Memory B cell (primary cell): ENCODE measurements around the gene GPN1.
"Not testable (repeated sequence)": the region's sequence is repeated elsewhere in the genome, so short reads cannot be mapped to it uniquely, and the experiment has no call there.

Experiments
- ATAC-seq: fragments of 150-1000 bp; cut with Tn5 transposase; 2 replicates; pipeline ENCODE4 v1.10.0; 2021; ENCODE audit warnings: low read depth, mild to moderate bottlenecking, moderate library complexity
- DNase-seq, 2 donors: peaks; one replicate each; pipeline ENCODE4 v3.0.0; 2022; ENCODE audit warnings: low spot score in 2 of 2
- H3K27ac Mint-ChIP-seq: one replicate; pipeline ENCODE4 v1.8.0; 2022; ENCODE audit warnings: mild to moderate bottlenecking, moderate library complexity, mixed read lengths
- H3K27me3 Mint-ChIP-seq: one replicate; pipeline ENCODE4 v1.8.0; 2022; ENCODE audit warnings: mixed read lengths
- H3K36me3 Mint-ChIP-seq: one replicate; pipeline ENCODE4 v1.8.0; 2022; ENCODE audit warnings: mild to moderate bottlenecking, mixed read lengths
- H3K4me1 Mint-ChIP-seq: one replicate; pipeline ENCODE4 v1.8.0; 2022; ENCODE audit warnings: mixed read lengths
- H3K4me3 Mint-ChIP-seq: one replicate; pipeline ENCODE4 v1.8.0; 2022; ENCODE audit warnings: mild to moderate bottlenecking, moderate library complexity, mixed read lengths
- H3K9me3 Mint-ChIP-seq: one replicate; pipeline ENCODE4 v1.8.0; 2022; ENCODE audit warnings: mixed read lengths

Gene GPN1

DNA sequence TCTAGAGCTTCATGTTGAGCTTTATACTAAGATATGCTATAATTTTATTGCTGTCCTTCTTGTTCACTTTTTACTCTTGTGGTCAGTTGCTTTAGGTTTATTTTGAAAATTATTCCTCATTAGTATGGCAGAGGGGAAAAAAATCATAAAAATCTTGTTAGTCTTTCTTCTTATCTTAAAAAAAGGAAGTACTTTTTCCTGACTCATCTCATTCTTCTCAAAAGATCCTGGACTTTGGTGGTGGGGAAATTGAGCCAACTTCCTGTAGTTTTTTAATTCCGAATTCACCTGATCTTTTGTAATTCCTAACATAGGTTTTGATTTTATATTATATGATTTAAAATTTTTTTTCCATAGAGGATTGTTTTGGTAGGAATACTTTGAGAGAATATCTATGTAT lies 38.6 kb downstream of the GPN1 start:
- Mint-ChIP-seq H3K9me3 (no peaks in the 10 kb centered on the region), H3K27ac (no peak overlapping the region), H3K27me3 (no peaks in the 10 kb centered on the region), H3K36me3 (peaks cover 21% of the 10 kb centered on the region), H3K4me1 (peaks cover 16% of the 10 kb centered on the region), H3K4me3 (no peak overlapping the region)
- DNase-seq (no peak), ATAC-seq (no peak)

DNA sequence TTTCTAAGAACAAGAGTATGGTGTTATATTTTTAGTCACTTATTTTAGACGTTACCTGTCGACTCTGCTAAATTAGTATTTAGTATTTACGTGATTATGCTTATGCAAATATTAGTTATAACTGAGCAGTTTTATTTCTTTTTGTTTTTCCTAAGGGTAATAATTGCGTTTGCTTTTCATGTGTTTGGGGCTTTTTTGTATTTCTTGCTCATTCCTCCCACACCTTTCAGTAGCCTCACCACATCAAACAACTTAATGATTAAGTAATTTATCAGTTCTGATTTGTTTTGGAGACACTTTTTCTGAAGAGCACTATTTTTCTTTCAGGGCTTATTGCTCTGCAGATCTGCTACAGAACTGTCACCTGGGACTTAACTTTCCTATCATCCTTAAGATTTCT lies 42.4 kb downstream of the GPN1 start:
- no peak for DNase-seq
- peaks cover 7% of the 10 kb centered on the region for H3K4me1 Mint-ChIP-seq
- H3K27ac Mint-ChIP-seq = no peak overlapping the region
- H3K4me3 Mint-ChIP-seq = no peak overlapping the region
- no peak for ATAC-seq
- no peaks in the 10 kb centered on the region for H3K9me3 Mint-ChIP-seq
- no peaks in the 10 kb centered on the region for H3K27me3 Mint-ChIP-seq
- peaks cover 35% of the 10 kb centered on the region for H3K36me3 Mint-ChIP-seq

DNA sequence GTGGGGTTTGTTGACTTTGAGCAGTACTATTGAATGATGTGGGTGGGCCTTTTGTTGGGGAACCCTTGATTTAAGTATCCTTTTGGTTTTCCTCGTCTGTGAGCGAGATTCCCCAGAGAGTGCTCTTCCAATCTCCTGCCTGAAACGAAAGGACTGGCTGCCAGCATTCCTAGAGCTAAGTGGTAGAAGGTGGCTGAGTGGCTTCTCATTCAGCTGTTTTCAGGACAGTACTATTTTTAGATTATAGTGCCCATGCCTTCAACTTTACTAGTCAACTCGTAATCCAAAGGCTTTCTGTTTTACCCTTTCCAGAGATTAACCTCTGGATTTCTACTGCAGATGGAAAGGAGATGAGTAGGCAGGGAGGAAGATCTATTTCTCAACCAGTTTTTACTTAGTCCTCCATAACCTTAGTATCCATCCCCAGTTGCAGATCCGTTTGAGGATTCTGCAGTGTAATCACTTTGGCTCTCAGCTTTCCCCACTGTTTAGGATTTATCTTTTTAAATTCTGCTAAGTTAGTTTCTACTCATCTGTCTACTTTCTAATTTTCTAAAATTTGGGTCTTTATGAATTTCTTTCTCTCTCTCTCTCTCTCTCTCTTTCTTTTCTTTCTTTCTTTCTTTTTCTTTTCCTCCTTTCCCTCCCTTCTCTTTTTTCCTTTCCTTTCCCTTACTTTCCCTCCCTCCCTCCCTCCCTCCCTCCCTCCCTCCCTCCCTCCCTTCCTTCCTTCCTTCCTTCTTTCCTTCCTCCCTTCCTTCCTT lies 44.1 kb downstream of the GPN1 start:
- Mint-ChIP-seq H3K4me3 (no peak overlapping the region), H3K27me3 (no peaks in the 10 kb centered on the region), H3K27ac (peak overlapping the region; percentile 52), H3K9me3 (no peaks in the 10 kb centered on the region), H3K4me1 (peaks cover 4% of the 10 kb centered on the region), H3K36me3 (peaks cover 34% of the 10 kb centered on the region)
- ATAC-seq (no peak), DNase-seq (no peak)

DNA sequence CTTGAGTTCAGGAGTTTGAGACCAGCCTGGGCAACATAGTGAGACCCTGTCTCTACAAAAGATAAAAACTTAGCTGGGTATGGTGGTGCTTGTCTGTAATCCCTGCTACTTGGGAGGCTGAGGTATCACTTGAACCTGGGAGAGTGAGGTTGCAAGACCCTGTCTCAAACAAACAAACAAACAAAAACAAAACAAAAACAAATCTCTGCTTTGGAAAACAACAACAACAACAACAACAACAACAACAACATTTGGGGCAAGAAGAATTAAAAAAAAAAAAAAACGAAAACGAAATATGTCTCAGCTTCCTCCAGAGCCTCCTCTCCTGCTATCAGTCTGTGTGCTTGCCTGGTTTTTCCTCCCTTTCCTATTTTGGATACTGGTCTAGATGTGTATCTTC lies 51.7 kb downstream of the GPN1 start:
- H3K27ac Mint-ChIP-seq = no peak overlapping the region
- no peaks in the 10 kb centered on the region for H3K4me1 Mint-ChIP-seq
- H3K27me3 Mint-ChIP-seq = no peaks in the 10 kb centered on the region
- DNase-seq = no peak
- no peak overlapping the region for H3K4me3 Mint-ChIP-seq
- no peak for ATAC-seq
- peaks cover 21% of the 10 kb centered on the region for H3K36me3 Mint-ChIP-seq
- H3K9me3 Mint-ChIP-seq = no peaks in the 10 kb centered on the region

DNA sequence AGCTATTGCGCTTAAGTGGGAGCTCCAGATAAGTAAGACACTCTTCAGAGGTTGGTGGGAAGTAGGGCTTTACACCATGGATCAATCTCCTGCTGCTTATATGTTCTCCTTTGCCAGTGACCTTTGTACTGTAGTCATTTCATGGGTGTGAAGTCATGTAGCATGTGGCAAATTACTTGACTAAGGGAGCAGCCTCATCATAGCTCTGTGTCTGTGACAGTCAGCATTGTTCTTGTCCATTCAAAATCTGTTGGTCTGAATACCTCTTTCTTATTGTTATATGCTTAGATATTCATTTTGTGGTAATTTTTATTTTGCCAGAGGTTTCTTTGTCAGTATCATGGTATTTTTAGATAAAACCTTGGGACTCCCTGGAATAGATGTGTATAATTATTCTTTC lies 53.0 kb downstream of the GPN1 start:
- no peaks in the 10 kb centered on the region for H3K27me3 Mint-ChIP-seq
- H3K36me3 Mint-ChIP-seq = peaks cover 21% of the 10 kb centered on the region
- no peak for ATAC-seq
- no peak for DNase-seq
- no peak overlapping the region for H3K27ac Mint-ChIP-seq
- no peaks in the 10 kb centered on the region for H3K9me3 Mint-ChIP-seq
- H3K4me1 Mint-ChIP-seq = no peaks in the 10 kb centered on the region
- H3K4me3 Mint-ChIP-seq = no peak overlapping the region

DNA sequence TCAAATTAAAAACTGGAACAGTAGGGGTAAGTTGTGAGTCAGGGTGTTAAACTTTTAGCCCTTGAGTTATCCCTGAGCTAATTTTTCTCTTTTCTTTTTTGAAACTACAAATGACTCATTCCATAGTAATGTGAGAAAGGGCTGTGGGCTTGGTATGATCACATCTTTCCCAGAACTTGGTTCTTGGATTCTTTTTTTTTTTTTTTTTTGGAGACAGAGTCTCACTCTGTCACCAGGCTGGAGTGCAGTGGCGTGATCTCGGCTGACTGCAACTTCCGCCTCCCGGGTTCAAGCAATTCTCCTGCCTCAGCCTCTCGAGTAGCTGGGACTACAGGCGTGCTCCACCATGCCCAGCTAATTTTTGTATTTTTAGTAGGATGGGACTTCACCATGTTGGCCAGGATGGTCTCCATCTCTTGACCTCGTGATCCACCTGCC lies 53.5 kb downstream of the GPN1 start:
- not testable (repeated sequence) for H3K27me3 Mint-ChIP-seq, H3K4me3 Mint-ChIP-seq, H3K27ac Mint-ChIP-seq, DNase-seq, H3K4me1 Mint-ChIP-seq, ATAC-seq, H3K9me3 Mint-ChIP-seq
- peaks cover 21% of the 10 kb centered on the region for H3K36me3 Mint-ChIP-seq

DNA sequence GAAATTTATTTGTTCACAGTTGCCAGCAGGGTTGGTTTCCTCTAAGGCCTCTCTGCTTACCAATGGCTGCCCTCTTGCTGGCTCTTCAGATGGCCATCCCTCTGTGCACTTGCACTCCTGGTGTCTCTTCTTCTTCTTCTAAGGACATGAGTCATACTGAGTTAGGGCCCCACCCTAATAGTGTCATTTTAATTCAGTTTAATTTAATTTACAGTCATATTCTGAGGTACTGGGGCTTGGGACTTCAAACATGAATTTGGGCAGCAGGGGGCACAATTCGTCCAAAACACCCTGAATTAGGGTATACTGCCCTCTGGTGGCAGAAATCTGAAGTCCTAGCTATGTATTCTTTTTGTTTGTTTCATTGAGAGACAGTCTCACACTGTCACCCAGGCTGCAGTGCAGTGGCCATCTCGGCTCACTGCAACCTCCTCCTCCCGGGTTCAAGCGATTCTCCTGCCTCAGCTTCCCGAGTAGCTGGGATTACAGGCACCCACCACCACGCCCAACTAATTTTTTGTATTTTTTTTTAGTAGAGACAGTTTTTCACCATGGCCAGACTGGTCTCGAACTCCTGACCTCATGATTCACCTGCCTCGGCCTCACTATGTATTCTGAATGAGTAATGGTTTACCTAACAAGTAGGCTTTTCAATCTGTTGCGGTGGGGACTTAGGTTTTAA lies 54.7 kb downstream of the GPN1 start:
- H3K9me3 Mint-ChIP-seq = no peaks in the 10 kb centered on the region
- no peak overlapping the region for H3K4me3 Mint-ChIP-seq
- DNase-seq (peak; percentile 91), ATAC-seq (peak; percentile 92)
- H3K27me3 Mint-ChIP-seq = no peaks in the 10 kb centered on the region
- H3K36me3 Mint-ChIP-seq = peaks cover 19% of the 10 kb centered on the region
- H3K27ac Mint-ChIP-seq = peak overlapping the region; percentile 64
- H3K4me1 Mint-ChIP-seq = no peaks in the 10 kb centered on the region

DNA sequence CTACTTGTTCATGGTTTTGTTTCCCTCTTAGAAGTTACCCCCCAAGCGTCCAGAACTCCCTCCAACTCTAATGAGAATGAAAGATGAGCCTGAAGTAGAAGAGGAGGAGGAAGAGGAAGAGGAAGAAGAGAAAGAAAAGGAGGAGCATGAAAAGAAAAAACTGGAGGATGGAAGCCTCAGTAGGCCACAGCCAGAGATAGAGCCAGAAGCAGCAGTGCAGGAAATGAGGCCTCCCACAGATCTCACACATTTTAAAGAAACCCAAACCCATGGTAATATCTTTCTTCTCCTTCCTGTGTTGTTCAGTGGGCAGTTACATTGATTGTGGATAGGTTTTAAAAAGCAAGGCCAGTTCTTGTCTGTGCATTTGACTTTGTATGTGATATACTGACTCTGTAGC lies 56.2 kb downstream of the GPN1 start:
- H3K4me1 Mint-ChIP-seq, H3K9me3 Mint-ChIP-seq, H3K27ac Mint-ChIP-seq, ATAC-seq, DNase-seq, H3K4me3 Mint-ChIP-seq, H3K27me3 Mint-ChIP-seq: not testable (repeated sequence)
- peaks cover 15% of the 10 kb centered on the region for H3K36me3 Mint-ChIP-seq

DNA sequence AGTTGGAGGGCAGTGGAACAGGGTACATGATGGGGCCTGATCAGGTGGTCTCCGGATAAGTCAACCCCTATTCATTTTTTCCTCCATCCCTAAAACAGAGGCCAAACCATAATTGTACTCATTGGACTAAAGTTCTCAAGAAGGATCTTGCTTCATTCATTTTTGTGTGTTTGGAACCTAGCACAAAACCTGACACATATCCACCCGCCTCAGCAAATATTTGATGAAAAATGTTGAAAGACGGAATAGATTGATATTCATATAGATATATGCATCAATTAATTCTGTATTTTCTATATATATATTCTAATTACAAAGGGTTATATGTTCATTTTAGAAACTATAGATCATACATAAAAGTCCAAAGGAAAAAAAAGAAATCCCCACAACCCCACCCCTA lies 56.7 kb downstream of the GPN1 start:
- Mint-ChIP-seq H3K4me3 (no peak overlapping the region), H3K27me3 (no peaks in the 10 kb centered on the region), H3K36me3 (peaks cover 15% of the 10 kb centered on the region), H3K9me3 (no peaks in the 10 kb centered on the region), H3K4me1 (no peaks in the 10 kb centered on the region), H3K27ac (no peak overlapping the region)
- DNase-seq = no peak
- no peak for ATAC-seq

DNA sequence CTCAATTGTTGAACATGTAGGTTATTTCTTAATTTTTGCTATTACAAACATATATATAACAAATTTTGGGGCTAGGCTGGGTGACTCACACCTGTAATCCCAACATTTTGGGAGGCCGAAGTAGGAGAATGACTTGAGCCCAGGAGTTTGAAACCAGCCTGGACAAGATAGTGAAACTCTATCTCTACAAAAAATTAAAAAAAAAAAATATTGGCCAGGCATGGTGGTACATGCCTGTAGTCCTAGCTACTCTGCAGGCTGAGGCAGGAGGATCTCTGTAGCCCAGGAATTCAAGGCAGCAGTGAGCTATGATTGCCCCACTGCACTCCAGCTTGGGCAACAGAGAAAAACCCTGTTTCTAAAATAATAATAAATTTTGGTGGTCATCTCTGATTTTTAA lies 58.4 kb downstream of the GPN1 start:
- ATAC-seq (no peak), DNase-seq (no peak)
- H3K36me3 Mint-ChIP-seq = peaks cover 21% of the 10 kb centered on the region
- no peaks in the 10 kb centered on the region for H3K4me1 Mint-ChIP-seq
- H3K9me3 Mint-ChIP-seq = no peaks in the 10 kb centered on the region
- H3K27ac Mint-ChIP-seq = no peak overlapping the region
- no peaks in the 10 kb centered on the region for H3K27me3 Mint-ChIP-seq
- H3K4me3 Mint-ChIP-seq = no peak overlapping the region

DNA sequence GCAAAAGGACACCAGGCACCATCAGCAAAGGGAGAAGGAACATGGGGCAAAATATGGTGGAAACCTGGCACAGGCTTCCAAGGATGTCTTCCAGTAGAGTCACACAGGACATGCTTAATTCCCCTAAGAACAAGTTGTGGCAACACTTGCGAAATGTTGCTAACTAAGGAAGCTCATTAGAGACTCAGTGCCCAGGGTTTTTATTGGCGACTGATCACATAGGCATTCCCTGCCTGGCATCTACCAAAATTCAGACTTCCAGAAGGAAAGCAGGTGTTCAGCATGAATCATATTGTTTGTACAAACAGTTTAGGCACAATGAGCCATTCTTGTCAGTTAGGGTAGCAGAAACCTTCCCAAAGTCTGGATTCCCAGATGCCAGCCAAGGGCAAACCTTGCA lies 60.6 kb downstream of the GPN1 start:
- Mint-ChIP-seq H3K9me3 (no peaks in the 10 kb centered on the region), H3K36me3 (peaks cover 21% of the 10 kb centered on the region), H3K4me3 (no peak overlapping the region), H3K27ac (no peak overlapping the region), H3K4me1 (no peaks in the 10 kb centered on the region), H3K27me3 (no peaks in the 10 kb centered on the region)
- no peak for ATAC-seq
- DNase-seq = no peak

DNA sequence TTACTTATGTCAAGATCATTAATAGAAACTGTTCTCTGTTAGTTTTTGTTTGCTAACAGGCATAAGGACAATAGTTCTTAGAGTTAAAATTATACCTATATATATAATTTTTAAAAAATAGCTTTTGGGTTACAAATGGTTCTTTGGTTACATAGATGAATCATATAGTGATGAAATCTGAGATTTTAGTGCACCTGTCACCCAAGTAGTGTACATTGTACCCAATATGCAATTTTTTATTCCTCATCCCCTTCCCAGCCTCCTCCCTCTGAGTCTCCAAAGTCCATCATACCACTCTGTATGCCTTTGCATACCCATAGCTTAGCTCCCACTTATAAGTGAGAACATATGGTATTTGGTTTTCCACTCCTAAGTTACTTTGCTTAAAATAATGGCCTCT lies 61.2 kb downstream of the GPN1 start:
- ATAC-seq (no peak), DNase-seq (no peak)
- H3K36me3 Mint-ChIP-seq = peaks cover 18% of the 10 kb centered on the region
- H3K9me3 Mint-ChIP-seq = no peaks in the 10 kb centered on the region
- H3K4me1 Mint-ChIP-seq = no peaks in the 10 kb centered on the region
- H3K27ac Mint-ChIP-seq = no peak overlapping the region
- no peaks in the 10 kb centered on the region for H3K27me3 Mint-ChIP-seq
- H3K4me3 Mint-ChIP-seq = no peak overlapping the region

DNA sequence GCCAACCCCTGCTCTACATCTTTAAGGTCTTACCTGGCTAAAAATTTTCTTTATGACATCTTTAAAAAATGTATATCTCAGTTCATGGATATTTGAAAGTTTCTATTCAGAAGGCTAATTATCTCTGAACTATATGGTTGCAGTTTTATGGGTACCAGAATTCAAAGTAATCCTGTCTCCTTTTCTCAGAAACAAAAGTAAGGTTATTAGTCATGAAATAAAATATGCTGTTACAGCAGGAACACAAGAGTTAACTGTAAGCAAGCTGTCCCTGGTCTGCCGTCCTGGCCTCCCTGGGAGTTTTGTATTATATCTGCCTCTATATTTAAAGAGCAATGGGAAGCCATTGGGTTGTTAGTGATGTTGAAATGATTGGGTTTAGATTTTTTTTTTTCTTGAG lies 68.8 kb downstream of the GPN1 start:
- DNase-seq = no peak
- Mint-ChIP-seq H3K4me1 (no peaks in the 10 kb centered on the region), H3K36me3 (peaks cover 11% of the 10 kb centered on the region), H3K9me3 (no peaks in the 10 kb centered on the region), H3K27ac (no peak overlapping the region), H3K4me3 (no peak overlapping the region), H3K27me3 (no peaks in the 10 kb centered on the region)
- ATAC-seq = no peak
